KOPT-K1 (cell line): ENCODE data around the gene CABCOCO1.
"Not testable (repeated sequence)": the region's sequence is repeated elsewhere in the genome, so short reads cannot be mapped to it uniquely, and the experiment has no call there.

Source experiments
- H3K27ac ChIP-seq: fragments of 200-600 bp; sonication (generic); 2 replicates; pipeline ENCODE4 v1.5.1; 2016; ENCODE audit warnings: antibody characterized with exemption, mild to moderate bottlenecking, low read depth, low read length; ENCODE audit not compliant: poor library complexity, severe bottlenecking
- H3K36me3 ChIP-seq: fragments of 200-600 bp; sonication (generic); 2 replicates; pipeline ENCODE4 v1.5.1; 2017; ENCODE audit warnings: antibody characterized with exemption, mild to moderate bottlenecking, low read length, moderate library complexity; ENCODE audit not compliant: insufficient read depth
- H3K9me3 ChIP-seq: fragments of 200-600 bp; sonication (generic); 2 replicates; pipeline ENCODE4 v1.5.1; 2017; ENCODE audit warnings: antibody characterized with exemption, low read length, mild to moderate bottlenecking; ENCODE audit not compliant: insufficient read depth, poor library complexity, severe bottlenecking

Gene CABCOCO1

GRCh38 chr10:61682323-61682722 lies 19.6 kb downstream of the CABCOCO1 start:
- Histone ChIP-seq H3K27ac (no peak overlapping the region), H3K36me3 (no peaks in the 10 kb centered on the region)

GRCh38 chr10:61683319-61683718 lies 20.6 kb downstream of the CABCOCO1 start:
- Histone ChIP-seq H3K27ac (no peak overlapping the region), H3K36me3 (no peaks in the 10 kb centered on the region), H3K9me3 (no peaks in the 10 kb centered on the region)

More at GRCh38 chr10:61682323-61682722, 19.6 kb downstream of the CABCOCO1 start:
- H3K9me3 ChIP-seq, result no peaks in the 10 kb centered on the region

DNA sequence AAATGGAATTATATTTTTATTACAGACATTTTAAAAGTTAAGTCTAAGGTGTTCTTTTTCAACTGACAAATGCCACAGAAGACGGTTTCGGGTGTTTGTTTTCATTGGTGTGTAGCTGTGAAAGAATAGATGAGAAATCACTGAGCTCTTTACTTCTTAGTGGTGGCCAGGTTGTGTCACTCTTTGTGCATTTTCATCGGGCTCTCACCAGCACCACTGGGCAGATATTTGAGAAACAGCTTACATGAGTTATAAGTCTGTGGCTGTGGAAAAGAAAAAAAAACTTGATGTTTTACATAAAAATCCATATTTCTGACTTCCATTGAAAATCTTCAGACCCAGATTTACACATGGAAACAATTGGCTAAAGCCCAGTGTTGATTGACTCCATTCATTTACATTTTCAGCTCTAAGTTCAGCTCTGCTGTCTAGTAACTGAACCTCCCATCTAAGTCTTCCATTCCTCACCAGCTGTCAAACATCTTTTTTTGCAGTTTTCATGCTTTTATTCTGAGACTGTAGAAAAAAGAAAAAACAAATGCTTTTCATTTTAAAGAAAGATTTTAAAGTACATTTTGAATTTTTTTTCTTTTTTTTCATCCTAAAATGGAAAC lies 22.3 kb downstream of the CABCOCO1 start:
- no peak overlapping the region for H3K27ac ChIP-seq
- no peaks in the 10 kb centered on the region for H3K36me3 ChIP-seq
- no peaks in the 10 kb centered on the region for H3K9me3 ChIP-seq

DNA sequence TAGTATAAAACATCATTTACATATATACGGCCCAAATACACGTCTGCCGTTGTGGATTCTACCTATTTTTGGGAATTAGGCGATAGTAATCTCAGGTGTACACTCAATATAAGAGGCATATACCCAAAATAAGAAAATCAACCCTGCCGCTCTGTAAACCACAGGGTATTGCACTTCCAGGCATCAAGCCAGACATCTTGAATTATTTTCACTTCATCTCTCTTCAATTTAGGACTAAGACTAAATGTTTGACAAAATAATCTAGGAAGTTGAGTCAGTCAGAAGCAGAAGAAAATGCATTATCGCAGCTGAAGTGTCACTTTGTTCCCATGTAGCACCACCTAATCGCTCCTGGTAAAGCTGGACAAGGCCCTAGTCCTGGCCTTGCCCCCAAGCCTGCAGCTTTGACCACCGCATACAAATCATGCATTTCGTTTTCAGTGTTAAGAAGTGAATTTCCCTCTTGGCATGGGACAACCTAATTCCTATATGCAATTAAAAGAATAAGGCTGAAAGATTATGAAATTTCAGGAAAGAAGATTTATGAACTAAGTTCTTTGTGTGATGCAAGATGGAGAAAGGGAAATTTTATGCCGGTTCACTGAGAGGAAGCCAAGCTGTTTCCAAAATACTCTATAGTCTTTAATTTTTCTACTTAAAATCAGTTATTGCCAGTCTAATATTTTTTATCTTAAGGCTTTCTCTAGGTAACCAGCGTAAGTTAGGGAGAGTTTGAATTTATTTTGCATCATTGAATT lies 26.0 kb downstream of the CABCOCO1 start:
- Histone ChIP-seq H3K36me3 (no peaks in the 10 kb centered on the region), H3K27ac (no peak overlapping the region), H3K9me3 (no peaks in the 10 kb centered on the region)

DNA sequence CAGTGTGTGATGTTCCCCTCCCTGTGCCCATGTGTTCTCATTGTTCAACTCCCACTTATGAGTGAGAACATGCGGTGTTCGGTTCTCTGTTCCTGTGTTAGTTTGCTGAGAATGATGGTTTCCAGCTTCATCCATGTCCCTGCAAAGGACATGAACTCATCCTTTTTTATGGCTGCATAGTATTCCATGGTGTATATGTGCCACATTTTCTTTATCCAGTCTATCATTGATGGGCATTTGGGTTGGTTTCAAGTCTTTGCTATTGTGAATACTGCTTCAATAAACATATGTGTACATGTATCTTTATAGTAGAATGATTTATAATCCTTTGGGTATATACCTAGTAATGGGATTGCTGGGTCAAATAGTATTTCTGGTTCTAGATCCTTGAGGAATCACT lies 28.9 kb downstream of the CABCOCO1 start:
- H3K9me3 ChIP-seq, H3K36me3 ChIP-seq, H3K27ac ChIP-seq: not testable (repeated sequence)

- no peaks in the 10 kb centered on the region for H3K9me3 ChIP-seq
- no peaks in the 10 kb centered on the region for H3K36me3 ChIP-seq
- H3K27ac ChIP-seq, result no peak overlapping the region
Observed at GRCh38 chr10:61692447-61693010, 29.8 kb downstream of the CABCOCO1 start.

DNA sequence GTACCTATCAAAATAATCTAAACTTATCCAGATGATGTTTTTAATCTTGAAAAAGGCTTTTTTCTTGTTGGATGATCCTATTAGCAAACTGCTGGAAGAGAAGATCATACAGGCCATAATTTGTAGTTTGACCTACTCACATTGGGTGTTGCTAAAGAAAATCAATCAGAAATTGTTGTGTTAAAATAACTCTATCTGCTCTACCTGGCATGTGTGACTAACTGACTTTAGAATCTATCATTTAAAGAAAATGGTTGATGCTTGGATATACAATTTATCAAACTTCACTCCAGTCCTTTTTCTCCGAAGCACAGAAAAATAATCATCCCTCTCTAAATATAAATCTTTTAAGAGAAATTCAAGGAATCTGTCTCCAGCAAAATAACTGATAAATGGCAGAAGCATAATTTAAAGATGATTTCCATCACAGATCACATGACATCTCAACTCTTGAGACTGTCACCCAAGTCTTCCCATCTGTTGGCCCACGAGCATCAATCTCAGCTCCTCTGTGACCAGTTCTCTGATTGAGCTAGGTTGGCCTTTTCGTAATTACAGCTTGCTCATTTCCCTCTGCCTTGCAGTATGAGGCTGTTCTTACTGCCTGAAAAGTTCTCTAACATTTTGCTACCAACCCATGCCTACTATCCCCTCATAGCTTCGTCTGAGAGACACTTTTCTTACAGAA lies 36.4 kb downstream of the CABCOCO1 start:
- no peaks in the 10 kb centered on the region for H3K9me3 ChIP-seq

GRCh38 chr10:61701055-61701705 lies 38.5 kb downstream of the CABCOCO1 start:
- Histone ChIP-seq H3K27ac (no peak overlapping the region), H3K36me3 (no peaks in the 10 kb centered on the region), H3K9me3 (no peaks in the 10 kb centered on the region)

More for the DNA sequence above, 36.4 kb downstream of the CABCOCO1 start:
- no peak overlapping the region for H3K27ac ChIP-seq
- H3K36me3 ChIP-seq, result no peaks in the 10 kb centered on the region

GRCh38 chr10:61701706-61702105 lies 39.0 kb downstream of the CABCOCO1 start:
- no peaks in the 10 kb centered on the region for H3K9me3 ChIP-seq
- no peak overlapping the region for H3K27ac ChIP-seq
- H3K36me3 ChIP-seq, result no peaks in the 10 kb centered on the region

GRCh38 chr10:61702584-61702983 lies 39.9 kb downstream of the CABCOCO1 start:
- no peaks in the 10 kb centered on the region for H3K36me3 ChIP-seq
- no peak overlapping the region for H3K27ac ChIP-seq
- H3K9me3 ChIP-seq, result no peaks in the 10 kb centered on the region

GRCh38 chr10:61705022-61705613 lies 42.4 kb downstream of the CABCOCO1 start:
- Histone ChIP-seq H3K27ac (no peak overlapping the region), H3K9me3 (no peaks in the 10 kb centered on the region), H3K36me3 (no peaks in the 10 kb centered on the region)

GRCh38 chr10:61708846-61709245 lies 46.1 kb downstream of the CABCOCO1 start:
- Histone ChIP-seq H3K27ac (no peak overlapping the region), H3K9me3 (no peaks in the 10 kb centered on the region)

DNA sequence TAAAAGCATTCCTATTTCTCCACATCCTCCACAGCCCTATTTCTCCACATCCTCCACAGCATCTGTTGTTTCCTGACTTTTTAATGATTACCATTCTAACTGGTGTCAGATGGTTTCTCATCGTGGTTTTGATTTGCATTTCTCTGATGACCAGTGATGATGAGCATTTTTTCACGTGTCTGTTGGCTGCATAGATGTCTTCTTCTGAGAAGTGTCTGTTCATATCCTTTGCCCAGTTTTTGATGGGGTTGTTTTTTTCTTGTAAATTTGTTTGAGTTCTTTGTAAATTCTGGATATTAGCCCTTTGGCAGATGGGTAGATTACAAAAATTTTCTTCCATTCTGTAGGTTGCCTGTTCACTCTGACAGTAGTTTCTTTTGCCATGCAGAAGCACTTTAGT lies 49.4 kb downstream of the CABCOCO1 start:
- not testable (repeated sequence) for H3K36me3 ChIP-seq, H3K9me3 ChIP-seq, H3K27ac ChIP-seq

More at GRCh38 chr10:61708846-61709245, 46.1 kb downstream of the CABCOCO1 start:
- H3K36me3 ChIP-seq, result no peaks in the 10 kb centered on the region

DNA sequence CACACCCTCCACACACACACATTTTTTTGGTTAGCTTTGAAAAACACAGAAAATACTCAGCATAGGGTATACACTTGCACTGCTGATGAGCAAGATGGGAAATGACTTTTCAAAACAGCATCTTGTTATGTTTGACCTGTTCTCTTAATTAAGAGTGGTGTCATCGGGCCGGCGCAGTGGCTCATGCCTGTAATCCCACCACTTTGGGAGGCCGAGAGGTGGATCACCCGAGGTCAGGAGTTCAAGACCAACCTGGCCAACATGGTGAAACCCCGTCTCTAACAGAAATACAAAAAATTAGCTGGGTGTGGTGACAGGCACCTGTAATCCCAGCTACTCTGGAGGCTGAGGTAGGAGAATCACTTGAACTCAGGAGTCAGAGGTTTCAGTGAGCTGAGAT lies 56.7 kb downstream of the CABCOCO1 start:
- not testable (repeated sequence) for H3K36me3 ChIP-seq, H3K9me3 ChIP-seq, H3K27ac ChIP-seq
